H9 (cell line): Measurements from ENCODE around the gene CDK14. TPM values are rescaled to one million over a fixed set of nuclear protein-coding genes. Genes with fewer than 3 reads are reported as not detected.

ENCODE experiments used
- DNase-seq: peaks from one replicate; pipeline ENCODE4 v3.0.0-alpha.2; 2017
- H2AFZ ChIP-seq: one replicate; pipeline ENCODE4 v1.6.1; 2013; ENCODE audit warnings: mild to moderate bottlenecking, low read length, control low read depth, moderate library complexity
- H2AK5ac ChIP-seq: 2 replicates; pipeline ENCODE4 v1.6.1; 2013; ENCODE audit warnings: low read length, control low read depth, mixed read lengths; ENCODE audit not compliant: insufficient read length
- H2BK120ac ChIP-seq: one replicate; pipeline ENCODE4 v1.6.1; 2013; ENCODE audit warnings: low read depth, mild to moderate bottlenecking, low read length, control low read depth, inconsistent platforms; ENCODE audit not compliant: poor library complexity, severe bottlenecking
- H2BK12ac ChIP-seq: 2 replicates; pipeline ENCODE4 v1.6.1; 2013; ENCODE audit warnings: low read length, control low read depth, mixed read lengths, low read depth; ENCODE audit not compliant: insufficient read length
- H2BK15ac ChIP-seq: 2 replicates; pipeline ENCODE4 v1.6.1; 2013; ENCODE audit warnings: low read depth, low read length, control low read depth
- H2BK20ac ChIP-seq: one replicate; pipeline ENCODE4 v1.6.1; 2013; ENCODE audit warnings: low read depth, mild to moderate bottlenecking, low read length, control low read depth, inconsistent platforms; ENCODE audit not compliant: poor library complexity, severe bottlenecking
- H2BK5ac ChIP-seq: 2 replicates; pipeline ENCODE4 v1.6.1; 2013; ENCODE audit warnings: low read length, control low read depth, mixed read lengths; ENCODE audit not compliant: insufficient read length
- H3K14ac ChIP-seq: 2 replicates; pipeline ENCODE4 v1.6.1; 2013; ENCODE audit warnings: low read length, control low read depth; ENCODE audit not compliant: insufficient read depth
- H3K18ac ChIP-seq: 2 replicates; pipeline ENCODE4 v1.6.1; 2013; ENCODE audit warnings: low read depth, mild to moderate bottlenecking, mixed read lengths, low read length, control low read depth; ENCODE audit not compliant: insufficient read length
- H3K23ac ChIP-seq: 2 replicates; pipeline ENCODE4 v1.6.1; 2013; ENCODE audit warnings: low read length, control low read depth, mixed read lengths, low read depth; ENCODE audit not compliant: insufficient read length
- H3K23me2 ChIP-seq: 2 replicates; pipeline ENCODE4 v1.6.1; 2013; ENCODE audit warnings: low read depth, mild to moderate bottlenecking, mixed read lengths, low read length, control low read depth; ENCODE audit not compliant: insufficient read length, poor library complexity, severe bottlenecking
- H3K27ac ChIP-seq: 2 replicates; pipeline ENCODE4 v1.5.1; 2013; ENCODE audit warnings: low read length, control low read depth, mixed read lengths, low read depth; ENCODE audit not compliant: insufficient read length
- H3K27me3 ChIP-seq: 2 replicates; pipeline ENCODE4 v1.6.1; 2013; ENCODE audit warnings: low read length, control low read depth, inconsistent platforms; ENCODE audit not compliant: insufficient read depth
- H3K4ac ChIP-seq: 2 replicates; pipeline ENCODE4 v1.6.1; 2013; ENCODE audit warnings: low read depth, mild to moderate bottlenecking, control low read depth, inconsistent platforms, low read length, moderate library complexity
- H3K4me1 ChIP-seq: 2 replicates; pipeline ENCODE4 v1.6.1; 2013; ENCODE audit warnings: low read length, control low read depth, inconsistent platforms; ENCODE audit not compliant: insufficient read depth
- H3K4me2 ChIP-seq: 2 replicates; pipeline ENCODE4 v1.6.1; 2013; ENCODE audit warnings: low read length, control low read depth, mixed read lengths; ENCODE audit not compliant: insufficient read length, insufficient read depth
- H3K56ac ChIP-seq: 2 replicates; pipeline ENCODE4 v1.6.1; 2013; ENCODE audit warnings: low read depth, mild to moderate bottlenecking, mixed read lengths, low read length, control low read depth; ENCODE audit not compliant: insufficient read length
- H3K79me1 ChIP-seq: 2 replicates; pipeline ENCODE4 v1.6.1; 2013; ENCODE audit warnings: low read depth, mild to moderate bottlenecking, moderate library complexity, low read length, control low read depth, inconsistent platforms; ENCODE audit not compliant: insufficient read depth, poor library complexity, severe bottlenecking
- H3K79me2 ChIP-seq: 2 replicates; pipeline ENCODE4 v1.6.1; 2013; ENCODE audit warnings: low read length, control low read depth, inconsistent platforms; ENCODE audit not compliant: insufficient read depth
- H3K9ac ChIP-seq: 2 replicates; pipeline ENCODE4 v1.6.1; 2013; ENCODE audit warnings: low read length, control low read depth, mixed read lengths; ENCODE audit not compliant: insufficient read length; ENCODE audit errors: extremely low read depth
- H3K9me3 ChIP-seq: one replicate; pipeline ENCODE4 v1.6.1; 2013; ENCODE audit warnings: low read depth, low read length, inconsistent platforms; ENCODE audit not compliant: control insufficient read depth
- H3T11ph ChIP-seq: one replicate; pipeline ENCODE4 v1.6.1; 2013; ENCODE audit warnings: mild to moderate bottlenecking, low read length, control low read depth, inconsistent platforms
- H4K20me1 ChIP-seq: one replicate; pipeline ENCODE4 v1.6.1; 2013; ENCODE audit not compliant: control insufficient read depth, insufficient read length, insufficient read depth
- H4K5ac ChIP-seq: 2 replicates; pipeline ENCODE4 v1.6.1; 2013; ENCODE audit warnings: low read depth, mild to moderate bottlenecking, mixed read lengths, low read length, control low read depth; ENCODE audit not compliant: insufficient read length
- H4K8ac ChIP-seq: replicated peaks from 2 replicates; pipeline ENCODE4 v1.6.1; 2013; ENCODE audit warnings: low read length, control low read depth, mixed read lengths, low read depth; ENCODE audit not compliant: insufficient read length
- H4K91ac ChIP-seq: 2 replicates; pipeline ENCODE4 v1.6.1; 2013; ENCODE audit warnings: low read depth, mild to moderate bottlenecking, moderate library complexity, mixed read lengths, low read length, control low read depth; ENCODE audit not compliant: insufficient read length
- H3K27ac Mint-ChIP-seq, 3 experiments: 2 replicates in 2 of 3; 3 replicates in 1 of 3; pipeline ENCODE4 v1.8.0; 2020 to 2021; ENCODE audit warnings: mixed read lengths in 3 of 3, mild to moderate bottlenecking in 1 of 3, moderate library complexity in 1 of 3
- H3K27me3 Mint-ChIP-seq: 2 replicates; pipeline ENCODE4 v1.8.0; 2021; ENCODE audit warnings: low read depth, mild to moderate bottlenecking, moderate library complexity, mixed read lengths
- H3K36me3 Mint-ChIP-seq, 3 experiments: 2 replicates in 2 of 3; 3 replicates in 1 of 3; pipeline ENCODE4 v1.8.0; 2020 to 2021; ENCODE audit warnings: low read depth in 3 of 3, mixed read lengths in 3 of 3; ENCODE audit not compliant: insufficient read depth in 1 of 3
- H3K4me1 Mint-ChIP-seq, 2 experiments: 2 replicates each; pipeline ENCODE4 v1.8.0; 2020; ENCODE audit warnings: mixed read lengths in 2 of 2
- H3K4me3 Mint-ChIP-seq, 2 experiments: 2 replicates in 1 of 2; 3 replicates in 1 of 2; pipeline ENCODE4 v1.8.0; 2020 to 2021; ENCODE audit warnings: mild to moderate bottlenecking in 2 of 2, mixed read lengths in 2 of 2, moderate library complexity in 1 of 2
- H3K9me3 Mint-ChIP-seq, 2 experiments: 2 replicates in 1 of 2; 3 replicates in 1 of 2; pipeline ENCODE4 v1.8.0; 2020; ENCODE audit warnings: mild to moderate bottlenecking in 2 of 2, mixed read lengths in 2 of 2, moderate library complexity in 1 of 2
- CTCF ChIP-seq: fragments of 200-600 bp; sonication (generic); conservative IDR thresholded peaks from 3 replicates; pipeline ENCODE4 v1.8.0; 2021; ENCODE audit warnings: antibody characterized with exemption, mild to moderate bottlenecking
- whole genome bisulfite sequencing: extraction: QIAGEN DNeasy Blood & Tissue Kit; methylation state at CpG from one replicate; pipeline ENCODE4 v1.1.7; 2013; ENCODE audit warnings: missing lambda C conversion rate, low lambda C conversion rate, mixed read lengths; ENCODE audit not compliant: insufficient read length; ENCODE audit errors: extremely low coverage; 5-methylcytosine and 5-hydroxymethylcytosine counted together
- total RNA-seq: library from RNA; stranded (reverse); gene quantifications from 2 replicates; pipeline ENCODE4 v1.2.1, GENCODE V29; 2021

CDK14 gene
- total RNA-seq, 1 experiment from 2014 or later: 23.9 TPM

- Histone ChIP-seq H2BK20ac (no peak overlapping the region), H3K4me2 (no peak overlapping the region), H4K5ac (no peak overlapping the region), H3T11ph (no peak overlapping the region), H4K20me1 (no peaks in the 10 kb centered on the region), H3K23ac (no peak overlapping the region), H3K56ac (no peak overlapping the region), H3K14ac (0 out of 2 replicates have a peak overlapping the region, but pooled peaks have one; percentile 36), H2AK5ac (no peak overlapping the region), H3K18ac (no peak overlapping the region), H2BK5ac (no peak overlapping the region), H2BK15ac (no peak overlapping the region), H2AFZ (no peak overlapping the region), H3K23me2 (no peaks in the 10 kb centered on the region), H4K8ac (no peak overlapping the region), H4K91ac (no peak overlapping the region), H3K27me3 (no peaks in the 10 kb centered on the region), H3K9me3 (no peaks in the 10 kb centered on the region), H3K79me1 (no peaks in the 10 kb centered on the region), H2BK120ac (no peak overlapping the region), H2BK12ac (no peak overlapping the region), H3K9ac (no peak overlapping the region), H3K79me2 (0 out of 2 replicates have a peak, but pooled peaks cover 1% of the 10 kb centered on the region), H3K4me1 (no peaks in the 10 kb centered on the region; the same call in 1 of the 2 replicates), H3K4ac (no peak overlapping the region), H3K27ac (no peak overlapping the region)
- peaks cover 11 to 13% of the 10 kb centered on the region in 2 experiments for H3K4me1 Mint-ChIP-seq
- no CpG with 5 or more reads among the region's 4 CpGs for WGBS
- H3K9me3 Mint-ChIP-seq: no peaks in the 10 kb centered on the region; a peak in 1 of 5 replicates
- TF ChIP-seq CTCF: no peak
- H3K27ac Mint-ChIP-seq: peak overlapping the region in 1 of 3 experiments; percentile 7; a peak in 2 of 7 replicates
- no peak for DNase-seq
- H3K4me3 Mint-ChIP-seq: no peak overlapping the region
- peaks cover 0 to 6% (median 0%) of the 10 kb centered on the region in 3 experiments; a peak in 4 of 7 replicates for H3K36me3 Mint-ChIP-seq
- no peaks in the 10 kb centered on the region for H3K27me3 Mint-ChIP-seq
Measured at GRCh38 chr7:90821961-90822620, 226.0 kb downstream of the CDK14 start.
